Keratinocyte (primary cell): ENCODE results near the gene ERCC8. TPM values are rescaled to one million over a fixed set of nuclear protein-coding genes. Genes with fewer than 3 reads are reported as not detected.

Experiments
- DNase-seq: peaks from one replicate; pipeline ENCODE4 v3.0.0-alpha.2; 2011; ENCODE audit warnings: low read depth, missing footprints, low spot score
- FAIRE-seq: peaks from 2 replicates; lab custom pipeline; 2011; peaks lifted over from hg19 to GRCh38; lab: Jason Lieb, UNC
- H2AFZ ChIP-seq: 2 replicates; pipeline ENCODE4 v1.6.0; 2012; ENCODE audit warnings: low read length, control low read depth, inconsistent platforms; ENCODE audit not compliant: control insufficient read depth
- H3K27ac ChIP-seq: 2 replicates; pipeline ENCODE4 v1.5.1; 2011; ENCODE audit warnings: low read length; ENCODE audit not compliant: control insufficient read depth, insufficient read depth
- H3K27me3 ChIP-seq: 3 replicates; pipeline ENCODE4 v1.6.0; 2011; ENCODE audit warnings: low read length; ENCODE audit not compliant: control insufficient read depth, insufficient read depth; ENCODE audit errors: extremely low read depth
- H3K36me3 ChIP-seq, 2 experiments: 2 replicates in 1 of 2; 3 replicates in 1 of 2; pipeline ENCODE4 v1.5.1; 2011; ENCODE audit warnings: low read length in 2 of 2, mild to moderate bottlenecking in 1 of 2; ENCODE audit not compliant: control insufficient read depth in 2 of 2, insufficient read depth in 2 of 2; ENCODE audit errors: extremely low read depth in 1 of 2
- H3K4me1 ChIP-seq: 3 replicates; pipeline ENCODE4 v1.5.1; 2011; ENCODE audit warnings: low read length; ENCODE audit not compliant: control insufficient read depth, insufficient read depth; ENCODE audit errors: extremely low read depth
- H3K4me2 ChIP-seq: 3 replicates; pipeline ENCODE4 v1.6.0; 2011; ENCODE audit warnings: low read depth, low read length; ENCODE audit not compliant: control insufficient read depth, insufficient read depth; ENCODE audit errors: extremely low read depth
- H3K4me3 ChIP-seq, 3 experiments: fragments of 200-600 bp in 1 of 3; sonication (generic) in 1 of 3; 2 replicates in 2 of 3; 3 replicates in 1 of 3; pipeline ENCODE4 v1.5.1; 2011 to 2016; ENCODE audit warnings: low read length in 3 of 3, mild to moderate bottlenecking in 3 of 3, control low read depth in 2 of 3, inconsistent platforms in 1 of 3, low read depth in 1 of 3, mixed read lengths in 1 of 3, mixed run types in 1 of 3, moderate library complexity in 1 of 3; ENCODE audit not compliant: control insufficient read depth in 2 of 3, insufficient read depth in 2 of 3; ENCODE audit errors: extremely low read depth in 1 of 3
- H3K79me2 ChIP-seq: 2 replicates; pipeline ENCODE4 v1.6.0; 2012; ENCODE audit warnings: low read length; ENCODE audit not compliant: control insufficient read depth, insufficient read depth
- H3K9ac ChIP-seq: 3 replicates; pipeline ENCODE4 v1.6.0; 2011; ENCODE audit warnings: low read length; ENCODE audit not compliant: control insufficient read depth, insufficient read depth; ENCODE audit errors: extremely low read depth
- H3K9me1 ChIP-seq: 3 replicates; pipeline ENCODE4 v1.6.0; 2011; ENCODE audit warnings: low read length; ENCODE audit not compliant: control insufficient read depth, insufficient read depth; ENCODE audit errors: extremely low read depth
- H3K9me3 ChIP-seq: 2 replicates; pipeline ENCODE4 v1.5.1; 2012; ENCODE audit warnings: low read depth, low read length; ENCODE audit not compliant: control insufficient read depth
- H4K20me1 ChIP-seq: 3 replicates; pipeline ENCODE4 v1.6.0; 2011; ENCODE audit warnings: low read length; ENCODE audit not compliant: control insufficient read depth, insufficient read depth; ENCODE audit errors: extremely low read depth
- EZH2 ChIP-seq: IDR thresholded peaks from one replicate; pipeline ENCODE4 v1.6.1; 2012; ENCODE audit warnings: inconsistent platforms, mild to moderate bottlenecking, low read length, moderate library complexity
- dilution Hi-C: fragments of 300-500 bp; cut with MboI; formaldehyde crosslinking; loops from one replicate; pipeline ENCODE4 v1.7.0; 2020; ENCODE audit warnings: low sequenced_read_pairs; ENCODE audit not compliant: extremely low pct_ligation_motif_present
- polyA plus RNA-seq, 5 experiments: library from polyadenylated mRNA; depleted of rRNA in 3 of 5; stranded (reverse) in 3 of 5; stranded (forward) in 1 of 5; unstranded in 1 of 5; fragments of >200 nt; gene quantifications; 1 replicate in 1 of 5; 2 replicates in 3 of 5; 3 replicates in 1 of 5; pipeline versions ENCODE4 v1.2.1 to v1.2.3, GENCODE V29; 2011 to 2012; ENCODE audit warnings: missing spikeins in 2 of 5, low read depth in 1 of 5, low replicate concordance in 1 of 5
- TF ChIP-seq, protein P1 (sequence below), 3 experiments: IDR thresholded peaks in 1 of 3; conservative IDR thresholded peaks in 1 of 3; optimal IDR thresholded peaks in 1 of 3; 2 replicates in 2 of 3; 3 replicates in 1 of 3; pipeline versions ENCODE3 to v1.5.1; 2011; ENCODE audit warnings: low read length in 3 of 3, mild to moderate bottlenecking in 3 of 3, moderate library complexity in 2 of 3, control low read depth in 1 of 3, inconsistent platforms in 1 of 3; ENCODE audit not compliant: insufficient read depth in 2 of 3; ENCODE audit errors: extremely low read depth in 1 of 3

Gene ERCC8
- polyA plus RNA-seq, 1 donor (not counting 4 experiments of a cell fraction or from before 2014, with no cell fraction given): 16.6 TPM

DNA sequence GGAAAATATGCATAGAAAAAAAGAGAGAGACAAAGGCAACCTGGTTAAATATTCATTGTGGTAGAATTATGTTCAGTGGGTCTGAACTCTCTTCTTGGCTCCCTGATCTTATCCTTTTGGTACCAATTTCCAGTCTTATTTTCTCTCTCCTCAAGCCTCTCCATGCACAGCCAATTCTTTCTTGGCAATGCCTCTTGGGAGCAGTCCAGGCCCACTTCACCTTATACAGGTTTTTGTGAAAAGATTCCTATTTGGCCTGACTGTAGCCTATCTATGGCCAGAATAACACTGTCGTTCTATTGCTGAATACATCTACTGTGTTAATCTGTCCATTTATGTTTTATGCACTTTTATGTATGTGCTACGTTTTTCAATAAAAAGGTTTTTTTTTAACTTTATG lies 103.5 kb downstream of the ERCC8 start:
- H3K27ac ChIP-seq: no peak overlapping the region
- H3K27me3 ChIP-seq: no peaks in the 10 kb centered on the region
- H3K4me2 ChIP-seq: no peak overlapping the region
- H3K36me3 ChIP-seq: no peaks in the 10 kb centered on the region
- no peaks in the 10 kb centered on the region for H3K9me1 ChIP-seq
- no peak overlapping the region for H3K9ac ChIP-seq
- FAIRE-seq: no peak
- H3K4me1 ChIP-seq: peaks cover 14% of the 10 kb centered on the region
- H2AFZ ChIP-seq: no peak overlapping the region
- dilution Hi-C loops: no loop called here
- no peaks in the 10 kb centered on the region for H4K20me1 ChIP-seq
- no peak for TF ChIP-seq EZH2
- TF ChIP-seq, protein P1, sequence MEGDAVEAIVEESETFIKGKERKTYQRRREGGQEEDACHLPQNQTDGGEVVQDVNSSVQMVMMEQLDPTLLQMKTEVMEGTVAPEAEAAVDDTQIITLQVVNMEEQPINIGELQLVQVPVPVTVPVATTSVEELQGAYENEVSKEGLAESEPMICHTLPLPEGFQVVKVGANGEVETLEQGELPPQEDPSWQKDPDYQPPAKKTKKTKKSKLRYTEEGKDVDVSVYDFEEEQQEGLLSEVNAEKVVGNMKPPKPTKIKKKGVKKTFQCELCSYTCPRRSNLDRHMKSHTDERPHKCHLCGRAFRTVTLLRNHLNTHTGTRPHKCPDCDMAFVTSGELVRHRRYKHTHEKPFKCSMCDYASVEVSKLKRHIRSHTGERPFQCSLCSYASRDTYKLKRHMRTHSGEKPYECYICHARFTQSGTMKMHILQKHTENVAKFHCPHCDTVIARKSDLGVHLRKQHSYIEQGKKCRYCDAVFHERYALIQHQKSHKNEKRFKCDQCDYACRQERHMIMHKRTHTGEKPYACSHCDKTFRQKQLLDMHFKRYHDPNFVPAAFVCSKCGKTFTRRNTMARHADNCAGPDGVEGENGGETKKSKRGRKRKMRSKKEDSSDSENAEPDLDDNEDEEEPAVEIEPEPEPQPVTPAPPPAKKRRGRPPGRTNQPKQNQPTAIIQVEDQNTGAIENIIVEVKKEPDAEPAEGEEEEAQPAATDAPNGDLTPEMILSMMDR (optimal IDR thresholded peaks at IDR 0.05 in 1 of 3, IDR thresholded peaks at IDR 0.05 in 1 of 3, conservative IDR thresholded peaks at IDR 0.05 in 1 of 3; ENCODE audit: extremely low read depth in 1 of 3, insufficient read depth in 2 of 3, low read length in 3 of 3): no peak
- H3K9me3 ChIP-seq: no peaks in the 10 kb centered on the region
- no peak for DNase-seq
- H3K4me3 ChIP-seq: no peak overlapping the region
- H3K79me2 ChIP-seq: no peaks in the 10 kb centered on the region

GRCh38 chr5:60836131-60836530 lies 108.7 kb downstream of the ERCC8 start:
- Histone ChIP-seq H3K9ac (no peak overlapping the region), H3K4me3 (no peak overlapping the region), H3K4me1 (peaks cover 20% of the 10 kb centered on the region), H3K4me2 (no peak overlapping the region), H3K27me3 (no peaks in the 10 kb centered on the region), H3K27ac (no peak overlapping the region), H3K79me2 (no peaks in the 10 kb centered on the region), H3K36me3 (no peaks in the 10 kb centered on the region), H4K20me1 (no peaks in the 10 kb centered on the region), H3K9me1 (no peaks in the 10 kb centered on the region), H2AFZ (no peak overlapping the region), H3K9me3 (no peaks in the 10 kb centered on the region)
- FAIRE-seq (peak; percentile 69), DNase-seq (no peak)
- TF ChIP-seq, protein P1 (optimal IDR thresholded peaks at IDR 0.05 in 1 of 3, IDR thresholded peaks at IDR 0.05 in 1 of 3, conservative IDR thresholded peaks at IDR 0.05 in 1 of 3; ENCODE audit: extremely low read depth in 1 of 3, insufficient read depth in 2 of 3, low read length in 3 of 3): no peak
- no peak for TF ChIP-seq EZH2
- dilution Hi-C loops: no loop called here
